Measurements from ENCODE around the gene CYP39A1.

Gene CYP39A1

DNA sequence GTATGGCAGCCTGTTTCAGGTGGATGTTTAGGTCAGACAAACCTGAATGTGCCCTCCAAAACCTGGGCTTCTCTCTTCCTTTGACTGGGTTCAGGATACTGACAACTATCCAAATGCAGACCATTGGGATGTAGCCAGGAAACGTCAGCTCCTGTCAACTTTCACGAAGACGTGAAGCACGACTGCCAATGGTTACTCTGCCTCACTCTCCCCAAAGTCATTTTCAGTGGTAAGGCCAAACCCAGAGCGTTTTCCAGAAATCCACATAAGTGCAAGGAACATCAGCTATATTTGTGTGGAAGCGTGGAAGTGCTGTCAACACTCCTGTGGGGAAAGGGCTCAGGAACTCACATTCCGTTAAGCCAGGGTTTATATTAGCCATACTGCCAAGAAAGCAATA lies 141.3 kb downstream of the CYP39A1 start:
- DNase-seq (ENCODE audit: low read depth), result no peak

GRCh38 chr6:46510651-46511050 lies 142.0 kb downstream of the CYP39A1 start:
- DNase-seq (ENCODE audit: low read depth), result no peak

- DNase-seq (ENCODE audit: low read depth), result no peak
Measured at GRCh38 chr6:46509981-46510510, 142.6 kb downstream of the CYP39A1 start.

GRCh38 chr6:46509063-46509462 lies 143.6 kb downstream of the CYP39A1 start:
- no peak for DNase-seq (ENCODE audit: low read depth)

DNA sequence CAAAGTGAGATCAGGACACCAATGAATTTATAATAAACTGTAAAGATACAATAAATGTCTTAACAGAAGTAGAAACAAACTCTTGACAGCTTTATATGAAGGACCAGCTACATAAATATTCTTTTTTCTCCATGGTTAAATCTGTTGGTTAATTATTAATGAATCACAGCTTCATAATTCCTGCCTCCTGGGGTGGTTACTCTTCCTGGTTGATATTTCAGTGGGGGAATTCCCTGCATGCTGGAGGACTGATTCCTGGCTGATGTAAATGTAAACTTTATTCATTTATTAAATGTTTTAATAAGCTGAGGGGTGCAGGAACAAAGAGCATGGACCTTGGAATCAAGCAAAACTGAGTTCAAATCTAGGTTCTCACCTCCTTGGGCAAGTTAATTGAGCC lies 145.2 kb downstream of the CYP39A1 start:
- no peak for DNase-seq (ENCODE audit: low read depth)

DNA sequence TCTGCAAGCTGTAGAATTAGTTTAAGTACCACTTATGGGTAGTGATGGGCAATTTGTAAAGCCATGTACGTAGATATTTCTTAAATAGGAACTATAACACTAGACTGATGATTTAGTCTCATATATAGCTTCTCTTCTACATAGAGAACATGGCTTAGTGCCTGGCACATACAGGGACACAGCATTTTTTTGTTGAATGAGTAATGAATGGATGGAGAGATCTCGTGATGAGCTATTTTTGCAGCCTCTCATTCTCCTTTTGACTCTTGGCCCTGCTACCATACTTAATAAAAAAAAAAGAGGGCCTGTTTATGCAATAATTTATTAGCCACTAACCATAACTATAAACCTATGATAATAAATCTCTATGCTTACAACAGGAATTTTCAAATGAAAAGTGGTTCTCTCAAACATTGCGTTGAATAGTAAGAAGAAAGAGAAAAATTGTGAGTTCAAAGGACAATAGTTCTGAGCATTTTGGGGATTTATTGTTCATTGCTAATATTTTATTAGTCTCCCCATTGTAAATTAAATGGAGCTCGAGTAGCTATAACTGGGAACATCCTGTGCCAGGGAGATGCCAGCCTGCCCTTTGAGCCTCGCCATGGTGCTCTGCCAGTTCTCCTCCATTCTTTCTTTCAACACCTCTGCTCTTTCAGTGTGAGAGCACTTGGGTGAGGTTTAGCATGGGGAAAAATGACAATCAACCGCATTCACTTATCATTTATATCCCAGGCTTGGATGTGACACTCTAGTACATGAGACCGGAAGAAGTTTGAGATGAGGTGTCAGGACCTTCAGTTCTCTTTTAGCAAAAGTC lies 146.7 kb downstream of the CYP39A1 start:
- DNase-seq (ENCODE audit: low read depth), result no peak

- DNase-seq (ENCODE audit: low read depth), result no peak
Measured at GRCh38 chr6:46504242-46504641, 148.4 kb downstream of the CYP39A1 start.

- no peak for DNase-seq (ENCODE audit: low read depth)
Measured at GRCh38 chr6:46502486-46503119, 150.0 kb downstream of the CYP39A1 start.

DNA sequence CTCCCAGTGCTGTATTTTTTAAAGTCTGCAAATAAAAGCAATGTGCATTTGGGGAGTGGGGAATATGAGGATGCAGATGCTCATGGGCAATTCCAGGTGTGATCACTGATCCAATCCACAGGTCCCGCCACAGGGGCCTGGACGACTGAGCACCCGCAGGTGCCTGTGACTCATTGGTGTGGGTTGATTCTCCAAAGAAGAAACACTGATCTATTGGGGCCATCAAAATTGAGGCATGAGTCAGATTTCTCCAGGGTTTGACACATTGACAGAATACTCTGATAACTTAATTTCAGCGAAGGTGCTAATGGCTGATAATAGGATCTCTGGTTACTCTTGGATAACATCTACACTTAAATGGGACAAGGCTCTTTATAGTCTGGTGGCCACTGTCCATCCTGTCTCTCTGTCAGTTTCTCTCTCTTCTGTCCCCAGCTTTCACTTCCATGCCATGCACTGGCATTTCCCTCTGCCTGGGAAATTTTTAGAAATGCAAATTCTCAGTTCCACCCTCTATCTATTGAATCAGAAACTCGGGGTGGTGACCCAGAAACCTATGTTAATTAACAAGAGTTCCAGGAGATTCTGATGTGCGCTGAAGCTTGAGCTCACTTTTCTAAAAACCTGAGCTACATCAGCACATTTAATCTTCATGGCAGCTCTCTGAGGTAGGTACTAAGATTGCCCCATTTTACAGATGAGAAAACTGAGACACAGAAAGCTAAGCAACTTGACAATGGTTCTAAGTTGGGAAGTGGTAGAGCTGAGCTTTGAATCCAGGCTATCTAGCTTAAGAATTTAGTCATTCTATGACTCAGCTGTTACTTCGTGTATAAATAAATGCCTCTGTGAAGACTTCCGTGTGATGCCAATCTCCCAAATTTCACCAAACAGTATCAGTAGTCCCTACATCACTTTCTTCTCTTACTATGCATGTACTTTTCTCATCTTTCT lies 151.2 kb downstream of the CYP39A1 start:
- DNase-seq (ENCODE audit: low read depth), result peak; percentile 15

- DNase-seq (ENCODE audit: low read depth), result no peak
Measured at GRCh38 chr6:46500382-46500781, 152.2 kb downstream of the CYP39A1 start.
